Breast epithelium (tissue), 3 donors: ENCODE results near the gene KLK4.

Experiments used
- CTCF ChIP-seq, 3 donors: fragments of 450-650 bp; IDR thresholded peaks; one replicate each; pipeline ENCODE4 v1.5.1; 2016 to 2017; ENCODE audit warnings: antibody characterized with exemption in 3 of 3, mild to moderate bottlenecking in 3 of 3, moderate library complexity in 3 of 3
- POLR2A ChIP-seq: fragments of 450-650 bp; IDR thresholded peaks from one replicate; pipeline ENCODE4 v1.6.1; 2016; ENCODE audit warnings: antibody characterized with exemption, mild to moderate bottlenecking, moderate library complexity
- POLR2AphosphoS5 ChIP-seq, 3 donors: sonication (generic); formaldehyde crosslinking; IDR thresholded peaks; one replicate each; pipeline ENCODE4 v1.6.1; 2017; ENCODE audit warnings: antibody characterized with exemption in 3 of 3

GRCh38 chr19:50925734-50926133, 14.5 kb upstream of the KLK4 start:
- TF ChIP-seq CTCF (IDR thresholded peaks at IDR 0.05) = no peak
- TF ChIP-seq POLR2AphosphoS5 (IDR thresholded peaks at IDR 0.05) = no peak
- no peak for TF ChIP-seq POLR2A
